Fibroblast of lung (primary cell): Measurements from ENCODE around the gene GRAMD2B. TPM values are rescaled to one million over a fixed set of nuclear protein-coding genes. Genes with fewer than 3 reads are reported as not detected.
A peak's percentile ranks its signal among the peaks of the same experiment; 100 is the strongest.
"Not testable (repeated sequence)": the region's sequence is repeated elsewhere in the genome, so short reads cannot be mapped to it uniquely, and the experiment has no call there.

Source experiments
- DNase-seq, 2 donors: peaks; one replicate each; pipeline versions ENCODE4 v3.0.0 to v3.0.0-alpha.2; 2010; ENCODE audit warnings: low read depth in 2 of 2
- H2AFZ ChIP-seq: 2 replicates; pipeline ENCODE4 v1.5.1; 2012; ENCODE audit warnings: low read length, control low read depth, inconsistent platforms
- H3K27ac ChIP-seq: 2 replicates; pipeline ENCODE4 v1.5.1; 2011; ENCODE audit warnings: low read length, control low read depth; ENCODE audit not compliant: insufficient read depth
- H3K27me3 ChIP-seq: 2 replicates; pipeline ENCODE4 v1.5.1; 2011; ENCODE audit warnings: mild to moderate bottlenecking, low read length; ENCODE audit not compliant: control insufficient read depth, insufficient read depth
- H3K36me3 ChIP-seq: 2 replicates; pipeline ENCODE4 v1.5.1; 2011; ENCODE audit warnings: low read length; ENCODE audit not compliant: control insufficient read depth, insufficient read depth
- H3K4me1 ChIP-seq: 2 replicates; pipeline ENCODE4 v1.5.1; 2011; ENCODE audit warnings: low read length; ENCODE audit not compliant: control insufficient read depth, insufficient read depth; ENCODE audit errors: extremely low read depth
- H3K4me2 ChIP-seq: 2 replicates; pipeline ENCODE4 v1.5.1; 2011; ENCODE audit warnings: low read length, control low read depth; ENCODE audit not compliant: insufficient read depth; ENCODE audit errors: extremely low read depth
- H3K4me3 ChIP-seq, 4 experiments: fragments of 200-600 bp in 1 of 4; sonication (generic) in 1 of 4; replicated peaks in 1 of 4; 2 replicates each; pipeline ENCODE4 v1.5.1; 2011 to 2016; ENCODE audit warnings: low read length in 4 of 4, low read depth in 3 of 4, mild to moderate bottlenecking in 3 of 4, control low read depth in 2 of 4, inconsistent platforms in 1 of 4, mixed read lengths in 1 of 4; ENCODE audit not compliant: insufficient read depth in 1 of 4; ENCODE audit errors: control extremely low read depth in 1 of 4
- H3K79me2 ChIP-seq: 2 replicates; pipeline ENCODE4 v1.5.1; 2012; ENCODE audit warnings: mild to moderate bottlenecking, low read length, inconsistent platforms; ENCODE audit not compliant: control insufficient read depth, insufficient read depth
- H3K9ac ChIP-seq: 2 replicates; pipeline ENCODE4 v1.5.1; 2011; ENCODE audit warnings: mild to moderate bottlenecking, low read length, control low read depth; ENCODE audit not compliant: insufficient read depth
- H3K9me3 ChIP-seq: 2 replicates; pipeline ENCODE4 v1.5.1; 2012; ENCODE audit warnings: low read depth, low read length; ENCODE audit not compliant: control insufficient read depth, insufficient read depth
- H4K20me1 ChIP-seq: 2 replicates; pipeline ENCODE4 v1.5.1; 2011; ENCODE audit warnings: low read length; ENCODE audit not compliant: control insufficient read depth, insufficient read depth; ENCODE audit errors: extremely low read depth
- CTCF ChIP-seq, 2 donors: IDR thresholded peaks in 1 of 2; conservative IDR thresholded peaks in 1 of 2; 1 replicate in 1 of 2; 2 replicates in 1 of 2; pipeline ENCODE4 v1.5.1; 2011 to 2012; ENCODE audit warnings: low read length in 2 of 2, control low read depth in 1 of 2, inconsistent platforms in 1 of 2, low read depth in 1 of 2, mild to moderate bottlenecking in 1 of 2
- EZH2 ChIP-seq: IDR thresholded peaks from 2 replicates; pipeline ENCODE4 v1.5.1; 2012; ENCODE audit warnings: low read length, control low read depth, mild to moderate bottlenecking; ENCODE audit errors: missing control alignments
- polyA plus RNA-seq, 2 donors: library from polyadenylated mRNA; depleted of rRNA in 1 of 2; stranded (reverse) in 1 of 2; unstranded in 1 of 2; fragments of >200 nt; gene quantifications; 2 replicates each; pipeline ENCODE4 v1.2.1, GENCODE V29; 2011 to 2012; ENCODE audit warnings: missing spikeins in 1 of 2
- total RNA-seq: library from RNA; depleted of rRNA; stranded (reverse); fragments of >200 nt; gene quantifications from 2 replicates; pipeline ENCODE4 v1.2.1, GENCODE V29; 2014

The GRAMD2B gene
- total and polyA plus RNA-seq, 2 donors (not counting 1 experiment from before 2014, with no cell fraction given): 21.3 to 37.6 TPM

GRCh38 chr5:126515337-126515736, 92.1 kb downstream of the GRAMD2B start:
- Histone ChIP-seq H3K4me3 (no peak overlapping the region), H3K27me3 (no peaks in the 10 kb centered on the region), H2AFZ (no peak overlapping the region), H3K9ac (no peak overlapping the region), H4K20me1 (no peaks in the 10 kb centered on the region), H3K4me2 (no peak overlapping the region), H3K9me3 (no peaks in the 10 kb centered on the region), H3K79me2 (no peaks in the 10 kb centered on the region), H3K4me1 (peaks cover 12% of the 10 kb centered on the region), H3K27ac (no peak overlapping the region), H3K36me3 (no peaks in the 10 kb centered on the region)
- no peak for TF ChIP-seq CTCF (conservative IDR thresholded peaks at IDR 0.05 in 1 of 2, IDR thresholded peaks at IDR 0.05 in 1 of 2; ENCODE audit: low read depth in 1 of 2, low read length in 2 of 2)
- no peak for TF ChIP-seq EZH2
- no peak for DNase-seq

- peak; percentile 21 to 59 for DNase-seq
- H3K79me2 ChIP-seq: no peaks in the 10 kb centered on the region
- TF ChIP-seq EZH2 (no peak), CTCF (conservative IDR thresholded peaks at IDR 0.05 in 1 of 2, IDR thresholded peaks at IDR 0.05 in 1 of 2; ENCODE audit: low read depth in 1 of 2, low read length in 2 of 2) (no peak)
- no peak overlapping the region for H3K4me3 ChIP-seq
- H3K4me2 ChIP-seq: no peak overlapping the region
- no peak overlapping the region for H3K27ac ChIP-seq
- no peaks in the 10 kb centered on the region for H4K20me1 ChIP-seq
- no peaks in the 10 kb centered on the region for H3K9me3 ChIP-seq
- H3K9ac ChIP-seq: no peak overlapping the region
- no peaks in the 10 kb centered on the region for H3K27me3 ChIP-seq
- H3K36me3 ChIP-seq: no peaks in the 10 kb centered on the region
- H3K4me1 ChIP-seq: peaks cover 12% of the 10 kb centered on the region
- no peak overlapping the region for H2AFZ ChIP-seq
Observed at GRCh38 chr5:126516133-126516532, 92.9 kb downstream of the GRAMD2B start.

GRCh38 chr5:126516852-126517251, 93.6 kb downstream of the GRAMD2B start:
- no peak overlapping the region for H3K4me2 ChIP-seq
- no peak for TF ChIP-seq CTCF (conservative IDR thresholded peaks at IDR 0.05 in 1 of 2, IDR thresholded peaks at IDR 0.05 in 1 of 2; ENCODE audit: low read depth in 1 of 2, low read length in 2 of 2)
- DNase-seq: no peak
- no peaks in the 10 kb centered on the region for H4K20me1 ChIP-seq
- peaks cover 12% of the 10 kb centered on the region for H3K4me1 ChIP-seq
- H3K4me3 ChIP-seq: no peak overlapping the region
- no peaks in the 10 kb centered on the region for H3K27me3 ChIP-seq
- no peaks in the 10 kb centered on the region for H3K79me2 ChIP-seq
- no peak overlapping the region for H3K9ac ChIP-seq
- no peaks in the 10 kb centered on the region for H3K9me3 ChIP-seq
- no peak overlapping the region for H2AFZ ChIP-seq
- H3K27ac ChIP-seq: no peak overlapping the region
- H3K36me3 ChIP-seq: no peaks in the 10 kb centered on the region

GRCh38 chr5:126519223-126519622, 96.0 kb downstream of the GRAMD2B start:
- H4K20me1 ChIP-seq, H3K9ac ChIP-seq, H3K27ac ChIP-seq, H3K27me3 ChIP-seq, H3K36me3 ChIP-seq, H3K4me2 ChIP-seq, H3K4me1 ChIP-seq, H2AFZ ChIP-seq, H3K4me3 ChIP-seq, DNase-seq, H3K9me3 ChIP-seq, H3K79me2 ChIP-seq: not testable (repeated sequence)
